NCI-H2196 (cell line): ENCODE data around the gene TATDN2.

Source experiments
- DNase-seq: peaks from one replicate; lab custom pipeline; 2025; ENCODE audit not compliant: unreplicated experiment; lab: John Stamatoyannopoulos, UW

The TATDN2 gene

GRCh38 chr3:10315771-10316344 lies 67.6 kb downstream of the TATDN2 start:
- DNase-seq, result no peak

DNA sequence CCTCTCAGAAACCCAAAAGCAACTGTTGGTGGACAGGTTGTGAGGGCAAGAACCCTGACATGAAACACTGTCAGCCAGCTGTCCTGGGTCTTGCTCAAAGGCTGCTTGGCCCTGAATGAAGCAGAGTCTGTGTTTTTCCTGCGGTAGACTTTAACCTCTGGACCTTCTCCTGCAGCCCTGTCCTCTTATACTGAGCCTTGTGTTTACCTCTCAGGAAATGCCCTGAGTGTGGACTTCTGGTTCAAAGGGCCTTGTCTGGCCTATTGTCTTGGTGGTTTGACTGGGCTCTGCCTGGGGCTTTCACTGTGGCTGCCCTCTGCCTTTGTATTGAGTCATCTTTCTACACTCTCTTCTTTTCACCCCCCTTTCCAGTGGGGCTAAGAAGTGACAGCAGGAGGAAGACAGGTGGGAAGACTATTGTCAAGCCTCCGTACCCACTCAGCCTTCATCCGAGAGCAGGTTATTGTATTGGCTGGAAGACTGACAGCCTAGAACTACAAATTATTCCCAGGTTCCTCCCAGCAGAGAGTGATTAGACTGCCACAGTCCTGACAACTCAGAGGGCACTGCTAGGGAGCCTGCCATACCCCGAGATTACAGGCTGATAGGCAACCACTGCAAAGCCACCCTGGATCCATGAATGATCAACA lies 69.2 kb downstream of the TATDN2 start:
- DNase-seq, result no peak

DNA sequence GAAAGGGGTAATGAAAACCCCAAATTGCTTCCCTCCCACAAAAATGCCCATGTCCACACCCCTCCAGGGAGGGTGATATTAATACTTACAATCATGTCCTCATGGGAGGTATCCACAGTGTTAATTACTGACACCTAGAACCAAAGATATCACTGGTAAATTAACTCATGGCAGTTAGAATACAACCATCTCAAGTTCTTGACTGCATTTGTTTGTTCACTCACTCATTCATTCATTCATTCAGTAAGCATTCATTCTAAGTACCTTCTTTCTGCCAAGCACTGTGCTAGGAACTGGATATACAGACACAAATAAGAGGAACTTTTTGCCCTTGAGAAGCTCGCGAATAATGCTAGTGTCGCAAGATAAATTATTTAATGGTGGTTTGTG lies 69.7 kb downstream of the TATDN2 start:
- DNase-seq, result no peak

- no peak for DNase-seq
Measured at GRCh38 chr3:10319251-10319650, 71.0 kb downstream of the TATDN2 start.

- no peak for DNase-seq
Measured at GRCh38 chr3:10319804-10320203, 71.5 kb downstream of the TATDN2 start.

- DNase-seq, result no peak
Measured at GRCh38 chr3:10320320-10320677, 72.0 kb downstream of the TATDN2 start.

GRCh38 chr3:10321630-10322351 lies 73.5 kb downstream of the TATDN2 start:
- no peak for DNase-seq

DNA sequence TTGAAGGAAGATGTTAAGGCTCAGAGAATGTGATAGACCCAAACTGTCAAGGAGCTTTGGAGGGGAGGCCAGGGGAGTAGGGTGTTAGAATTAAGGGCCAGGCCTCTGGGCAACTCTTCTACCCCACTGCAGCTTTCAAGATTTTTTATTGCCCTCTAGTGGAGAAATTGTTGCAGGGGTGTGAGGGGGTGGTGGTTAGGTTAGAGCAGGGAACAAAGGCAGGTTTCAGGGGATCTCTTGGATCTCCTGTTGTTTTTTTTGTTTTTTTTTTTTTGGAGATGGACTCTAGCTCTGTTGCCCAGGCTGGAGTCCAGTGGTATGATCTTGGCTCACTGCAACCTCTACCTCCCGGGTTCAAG lies 74.1 kb downstream of the TATDN2 start:
- no peak for DNase-seq

- DNase-seq, result no peak
Measured at GRCh38 chr3:10327592-10327991, 79.3 kb downstream of the TATDN2 start.

DNA sequence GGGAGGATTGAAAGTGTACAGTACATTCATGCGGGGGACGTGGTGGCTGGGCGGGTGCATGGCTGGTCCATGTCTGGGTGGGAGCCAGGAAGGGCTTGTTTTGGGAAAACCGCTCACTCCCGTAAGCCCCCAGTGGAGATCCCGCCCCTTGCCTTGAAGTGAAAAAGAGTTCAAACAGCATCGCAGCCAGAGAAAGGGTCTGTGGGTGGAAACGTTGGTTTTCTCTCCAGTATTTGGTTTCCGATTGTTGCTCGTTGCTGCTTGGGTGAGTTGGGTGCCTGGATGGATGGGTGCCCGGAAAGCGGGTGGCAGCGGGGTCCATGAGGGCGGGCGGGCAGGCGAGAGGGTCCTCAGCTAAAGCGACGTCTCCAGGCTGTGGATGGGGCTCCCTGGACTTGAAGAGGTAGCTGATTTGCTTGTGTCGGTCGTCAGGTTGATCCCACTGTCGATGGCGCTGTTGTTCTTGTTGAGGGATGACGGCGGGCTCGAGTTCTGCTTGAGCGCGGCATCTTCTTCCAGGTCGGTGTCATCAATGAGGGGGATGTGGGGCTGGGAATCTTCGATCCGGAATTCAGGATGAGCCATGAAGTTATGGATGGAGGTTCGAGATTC lies 80.3 kb downstream of the TATDN2 start:
- no peak for DNase-seq

DNA sequence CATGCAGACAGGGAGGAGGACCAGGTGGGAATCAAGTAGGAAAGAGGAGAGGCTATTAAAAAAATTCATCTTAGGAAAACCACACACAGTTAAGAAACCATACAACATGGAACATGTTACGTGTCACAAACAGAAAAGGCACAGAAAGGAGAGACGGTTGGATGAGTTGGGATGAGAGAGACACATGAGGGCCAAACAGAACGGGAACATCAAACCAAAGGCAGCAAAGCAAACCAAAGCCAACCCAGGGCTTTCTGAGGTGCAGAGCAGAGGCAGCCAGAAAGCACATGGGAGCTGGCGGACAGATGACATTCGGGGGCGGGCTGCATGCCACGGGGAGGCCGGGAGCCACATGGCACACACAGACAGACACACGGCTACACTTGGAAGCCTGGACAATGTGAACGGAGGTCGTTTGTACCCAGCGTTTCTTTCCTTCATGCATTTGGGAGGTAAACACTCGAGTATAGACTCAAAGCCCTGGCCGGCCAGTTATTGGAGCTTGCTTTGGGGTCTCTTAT lies 81.3 kb downstream of the TATDN2 start:
- DNase-seq, result no peak

DNA sequence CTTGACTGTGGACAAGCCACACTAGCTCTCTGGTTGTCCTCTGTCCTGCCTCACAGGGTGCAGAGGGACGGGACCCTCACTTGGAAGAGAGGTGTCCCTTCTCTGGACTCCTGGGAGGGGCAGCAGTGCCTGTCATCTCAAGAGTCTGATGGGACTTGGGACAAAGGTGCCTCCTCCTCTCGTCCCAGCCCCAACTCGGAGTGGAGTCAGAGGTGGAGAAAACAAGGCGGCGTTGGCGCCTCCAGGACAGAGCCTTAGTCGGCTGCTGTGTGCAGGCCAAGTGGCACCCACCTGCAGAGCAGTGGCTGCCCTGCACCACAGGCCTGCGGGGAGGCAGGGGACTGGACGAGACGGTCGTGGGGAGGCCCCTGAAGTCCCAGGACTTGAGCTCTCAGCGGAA lies 82.1 kb downstream of the TATDN2 start:
- no peak for DNase-seq
